ENCODE measurements around the gene FAHD2A.

DNA sequence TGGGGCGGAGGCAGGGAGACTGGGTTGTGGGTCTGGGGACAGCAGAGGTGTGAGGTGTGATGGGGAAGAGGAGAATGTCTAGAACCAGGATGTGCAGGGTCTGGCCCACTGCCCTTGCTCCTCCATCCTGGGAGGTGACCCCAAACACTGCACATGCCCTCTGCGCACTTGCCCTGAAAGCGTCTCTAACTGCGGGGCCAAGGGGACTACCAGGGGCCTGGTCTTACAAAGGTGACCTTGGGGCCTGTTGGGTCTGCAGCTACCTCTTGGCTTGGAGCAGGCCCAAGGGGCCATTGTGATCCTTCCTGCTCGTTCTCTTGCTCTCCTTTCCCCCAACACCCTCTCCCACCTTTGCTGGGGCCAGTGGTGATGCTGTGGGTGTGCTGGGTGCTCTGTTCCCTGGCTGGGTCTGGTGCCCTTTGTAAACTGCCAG is 48.0 kb upstream of the FAHD2A start:
- TF ChIP-seq TAF1 (IDR thresholded peaks at IDR 0.05; ENCODE audit: low read depth, low read length) = no peak
- TF ChIP-seq POLR2AphosphoS5 (IDR thresholded peaks at IDR 0.05; ENCODE audit: low read depth, low read length) = no peak
- TF ChIP-seq, protein P1, sequence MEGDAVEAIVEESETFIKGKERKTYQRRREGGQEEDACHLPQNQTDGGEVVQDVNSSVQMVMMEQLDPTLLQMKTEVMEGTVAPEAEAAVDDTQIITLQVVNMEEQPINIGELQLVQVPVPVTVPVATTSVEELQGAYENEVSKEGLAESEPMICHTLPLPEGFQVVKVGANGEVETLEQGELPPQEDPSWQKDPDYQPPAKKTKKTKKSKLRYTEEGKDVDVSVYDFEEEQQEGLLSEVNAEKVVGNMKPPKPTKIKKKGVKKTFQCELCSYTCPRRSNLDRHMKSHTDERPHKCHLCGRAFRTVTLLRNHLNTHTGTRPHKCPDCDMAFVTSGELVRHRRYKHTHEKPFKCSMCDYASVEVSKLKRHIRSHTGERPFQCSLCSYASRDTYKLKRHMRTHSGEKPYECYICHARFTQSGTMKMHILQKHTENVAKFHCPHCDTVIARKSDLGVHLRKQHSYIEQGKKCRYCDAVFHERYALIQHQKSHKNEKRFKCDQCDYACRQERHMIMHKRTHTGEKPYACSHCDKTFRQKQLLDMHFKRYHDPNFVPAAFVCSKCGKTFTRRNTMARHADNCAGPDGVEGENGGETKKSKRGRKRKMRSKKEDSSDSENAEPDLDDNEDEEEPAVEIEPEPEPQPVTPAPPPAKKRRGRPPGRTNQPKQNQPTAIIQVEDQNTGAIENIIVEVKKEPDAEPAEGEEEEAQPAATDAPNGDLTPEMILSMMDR (IDR thresholded peaks at IDR 0.05; ENCODE audit: control extremely low read depth in 1 of 3, insufficient read depth in 1 of 3, low read depth in 1 of 3, low read length in 3 of 3) = no peak
- TF ChIP-seq RFX5 (IDR thresholded peaks at IDR 0.05; ENCODE audit: borderline replicate concordance, low read depth, low read length) = no peak
- TF ChIP-seq POLR2A (IDR thresholded peaks at IDR 0.05; ENCODE audit: control extremely low read depth in 1 of 2, low read depth in 2 of 2, low read length in 2 of 2) = no peak
- TF ChIP-seq, protein P2, sequence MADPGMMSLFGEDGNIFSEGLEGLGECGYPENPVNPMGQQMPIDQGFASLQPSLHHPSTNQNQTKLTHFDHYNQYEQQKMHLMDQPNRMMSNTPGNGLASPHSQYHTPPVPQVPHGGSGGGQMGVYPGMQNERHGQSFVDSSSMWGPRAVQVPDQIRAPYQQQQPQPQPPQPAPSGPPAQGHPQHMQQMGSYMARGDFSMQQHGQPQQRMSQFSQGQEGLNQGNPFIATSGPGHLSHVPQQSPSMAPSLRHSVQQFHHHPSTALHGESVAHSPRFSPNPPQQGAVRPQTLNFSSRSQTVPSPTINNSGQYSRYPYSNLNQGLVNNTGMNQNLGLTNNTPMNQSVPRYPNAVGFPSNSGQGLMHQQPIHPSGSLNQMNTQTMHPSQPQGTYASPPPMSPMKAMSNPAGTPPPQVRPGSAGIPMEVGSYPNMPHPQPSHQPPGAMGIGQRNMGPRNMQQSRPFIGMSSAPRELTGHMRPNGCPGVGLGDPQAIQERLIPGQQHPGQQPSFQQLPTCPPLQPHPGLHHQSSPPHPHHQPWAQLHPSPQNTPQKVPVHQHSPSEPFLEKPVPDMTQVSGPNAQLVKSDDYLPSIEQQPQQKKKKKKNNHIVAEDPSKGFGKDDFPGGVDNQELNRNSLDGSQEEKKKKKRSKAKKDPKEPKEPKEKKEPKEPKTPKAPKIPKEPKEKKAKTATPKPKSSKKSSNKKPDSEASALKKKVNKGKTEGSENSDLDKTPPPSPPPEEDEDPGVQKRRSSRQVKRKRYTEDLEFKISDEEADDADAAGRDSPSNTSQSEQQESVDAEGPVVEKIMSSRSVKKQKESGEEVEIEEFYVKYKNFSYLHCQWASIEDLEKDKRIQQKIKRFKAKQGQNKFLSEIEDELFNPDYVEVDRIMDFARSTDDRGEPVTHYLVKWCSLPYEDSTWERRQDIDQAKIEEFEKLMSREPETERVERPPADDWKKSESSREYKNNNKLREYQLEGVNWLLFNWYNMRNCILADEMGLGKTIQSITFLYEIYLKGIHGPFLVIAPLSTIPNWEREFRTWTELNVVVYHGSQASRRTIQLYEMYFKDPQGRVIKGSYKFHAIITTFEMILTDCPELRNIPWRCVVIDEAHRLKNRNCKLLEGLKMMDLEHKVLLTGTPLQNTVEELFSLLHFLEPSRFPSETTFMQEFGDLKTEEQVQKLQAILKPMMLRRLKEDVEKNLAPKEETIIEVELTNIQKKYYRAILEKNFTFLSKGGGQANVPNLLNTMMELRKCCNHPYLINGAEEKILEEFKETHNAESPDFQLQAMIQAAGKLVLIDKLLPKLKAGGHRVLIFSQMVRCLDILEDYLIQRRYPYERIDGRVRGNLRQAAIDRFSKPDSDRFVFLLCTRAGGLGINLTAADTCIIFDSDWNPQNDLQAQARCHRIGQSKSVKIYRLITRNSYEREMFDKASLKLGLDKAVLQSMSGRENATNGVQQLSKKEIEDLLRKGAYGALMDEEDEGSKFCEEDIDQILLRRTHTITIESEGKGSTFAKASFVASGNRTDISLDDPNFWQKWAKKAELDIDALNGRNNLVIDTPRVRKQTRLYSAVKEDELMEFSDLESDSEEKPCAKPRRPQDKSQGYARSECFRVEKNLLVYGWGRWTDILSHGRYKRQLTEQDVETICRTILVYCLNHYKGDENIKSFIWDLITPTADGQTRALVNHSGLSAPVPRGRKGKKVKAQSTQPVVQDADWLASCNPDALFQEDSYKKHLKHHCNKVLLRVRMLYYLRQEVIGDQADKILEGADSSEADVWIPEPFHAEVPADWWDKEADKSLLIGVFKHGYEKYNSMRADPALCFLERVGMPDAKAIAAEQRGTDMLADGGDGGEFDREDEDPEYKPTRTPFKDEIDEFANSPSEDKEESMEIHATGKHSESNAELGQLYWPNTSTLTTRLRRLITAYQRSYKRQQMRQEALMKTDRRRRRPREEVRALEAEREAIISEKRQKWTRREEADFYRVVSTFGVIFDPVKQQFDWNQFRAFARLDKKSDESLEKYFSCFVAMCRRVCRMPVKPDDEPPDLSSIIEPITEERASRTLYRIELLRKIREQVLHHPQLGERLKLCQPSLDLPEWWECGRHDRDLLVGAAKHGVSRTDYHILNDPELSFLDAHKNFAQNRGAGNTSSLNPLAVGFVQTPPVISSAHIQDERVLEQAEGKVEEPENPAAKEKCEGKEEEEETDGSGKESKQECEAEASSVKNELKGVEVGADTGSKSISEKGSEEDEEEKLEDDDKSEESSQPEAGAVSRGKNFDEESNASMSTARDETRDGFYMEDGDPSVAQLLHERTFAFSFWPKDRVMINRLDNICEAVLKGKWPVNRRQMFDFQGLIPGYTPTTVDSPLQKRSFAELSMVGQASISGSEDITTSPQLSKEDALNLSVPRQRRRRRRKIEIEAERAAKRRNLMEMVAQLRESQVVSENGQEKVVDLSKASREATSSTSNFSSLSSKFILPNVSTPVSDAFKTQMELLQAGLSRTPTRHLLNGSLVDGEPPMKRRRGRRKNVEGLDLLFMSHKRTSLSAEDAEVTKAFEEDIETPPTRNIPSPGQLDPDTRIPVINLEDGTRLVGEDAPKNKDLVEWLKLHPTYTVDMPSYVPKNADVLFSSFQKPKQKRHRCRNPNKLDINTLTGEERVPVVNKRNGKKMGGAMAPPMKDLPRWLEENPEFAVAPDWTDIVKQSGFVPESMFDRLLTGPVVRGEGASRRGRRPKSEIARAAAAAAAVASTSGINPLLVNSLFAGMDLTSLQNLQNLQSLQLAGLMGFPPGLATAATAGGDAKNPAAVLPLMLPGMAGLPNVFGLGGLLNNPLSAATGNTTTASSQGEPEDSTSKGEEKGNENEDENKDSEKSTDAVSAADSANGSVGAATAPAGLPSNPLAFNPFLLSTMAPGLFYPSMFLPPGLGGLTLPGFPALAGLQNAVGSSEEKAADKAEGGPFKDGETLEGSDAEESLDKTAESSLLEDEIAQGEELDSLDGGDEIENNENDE (IDR thresholded peaks at IDR 0.05; ENCODE audit: insufficient replicate concordance, low read length) = no peak
- no peak for TF ChIP-seq JUND (IDR thresholded peaks at IDR 0.05; ENCODE audit: low read length)
- TF ChIP-seq CHD2 (IDR thresholded peaks at IDR 0.05; ENCODE audit: low read length) = no peak
